DOHH2 (cell line): ENCODE results near the gene WDR7.

Source experiments
- H3F3A ChIP-seq: fragments of 200-600 bp; sonication (generic), shearing (Covaris generic); 2 replicates; pipeline ENCODE4 v1.6.0; 2016; ENCODE audit warnings: antibody characterized with exemption, mild to moderate bottlenecking; ENCODE audit not compliant: control insufficient read depth, insufficient read depth
- H3K27ac ChIP-seq: fragments of 200-600 bp; sonication (generic); 2 replicates; pipeline ENCODE4 v1.5.1; 2014; ENCODE audit warnings: low read depth, mild to moderate bottlenecking, low read length, moderate library complexity
- H3K27me3 ChIP-seq: fragments of 200-600 bp; sonication (generic); 2 replicates; pipeline ENCODE4 v1.6.1; 2014; ENCODE audit warnings: mild to moderate bottlenecking, low read length, mixed read lengths; ENCODE audit not compliant: control insufficient read depth
- H3K36me3 ChIP-seq: fragments of 200-600 bp; sonication (generic); 2 replicates; pipeline ENCODE4 v1.6.1; 2014; ENCODE audit warnings: mild to moderate bottlenecking, low read length, moderate library complexity, mixed read lengths; ENCODE audit not compliant: control insufficient read depth
- H3K4me1 ChIP-seq: fragments of 200-600 bp; sonication (generic); 2 replicates; pipeline ENCODE4 v1.6.1; 2014; ENCODE audit warnings: mild to moderate bottlenecking, low read length, mixed read lengths; ENCODE audit not compliant: control insufficient read depth
- H3K4me2 ChIP-seq: fragments of 200-600 bp; sonication (generic); 2 replicates; pipeline ENCODE4 v1.6.0; 2014; ENCODE audit warnings: mild to moderate bottlenecking, low read length, moderate library complexity
- H3K4me3 ChIP-seq: fragments of 200-600 bp; sonication (generic); 2 replicates; pipeline ENCODE4 v1.5.1; 2014; ENCODE audit warnings: mild to moderate bottlenecking, low read length, mixed read lengths
- H3K79me2 ChIP-seq: fragments of 200-600 bp; sonication (generic); 2 replicates; pipeline ENCODE4 v1.6.1; 2014; ENCODE audit warnings: mild to moderate bottlenecking, low read length, mixed read lengths; ENCODE audit not compliant: control insufficient read depth
- H3K9me2 ChIP-seq: fragments of 200-600 bp; sonication (generic); replicated peaks from 2 replicates; pipeline ENCODE4 v1.6.1; 2014; ENCODE audit warnings: mild to moderate bottlenecking, low read length, mixed read lengths; ENCODE audit not compliant: control insufficient read depth
- H3K9me3 ChIP-seq: fragments of 200-600 bp; sonication (generic); 2 replicates; pipeline ENCODE4 v1.6.1; 2014; ENCODE audit warnings: antibody characterized with exemption, low read length, mixed read lengths; ENCODE audit not compliant: control insufficient read depth, insufficient read depth
- H4K20me1 ChIP-seq: fragments of 200-600 bp; sonication (generic); 2 replicates; pipeline ENCODE4 v1.6.0; 2014; ENCODE audit warnings: low read depth, mild to moderate bottlenecking, antibody characterized with exemption, low read length, moderate library complexity; ENCODE audit not compliant: control insufficient read depth, insufficient read depth
- EZH2phosphoT487 ChIP-seq: fragments of 200-600 bp; sonication (generic); IDR thresholded peaks from 2 replicates; pipeline ENCODE4 v1.6.1; 2017; ENCODE audit warnings: borderline replicate concordance, mild to moderate bottlenecking, antibody characterized with exemption, low read length, moderate library complexity, mixed read lengths
- TF ChIP-seq, protein P1 (sequence below): fragments of 200-600 bp; sonication (generic); IDR thresholded peaks from one replicate; pipeline ENCODE4 v1.5.1; 2014; ENCODE audit warnings: antibody characterized with exemption, mild to moderate bottlenecking, low read depth, low read length; ENCODE audit not compliant: poor library complexity, severe bottlenecking

WDR7 gene

DNA sequence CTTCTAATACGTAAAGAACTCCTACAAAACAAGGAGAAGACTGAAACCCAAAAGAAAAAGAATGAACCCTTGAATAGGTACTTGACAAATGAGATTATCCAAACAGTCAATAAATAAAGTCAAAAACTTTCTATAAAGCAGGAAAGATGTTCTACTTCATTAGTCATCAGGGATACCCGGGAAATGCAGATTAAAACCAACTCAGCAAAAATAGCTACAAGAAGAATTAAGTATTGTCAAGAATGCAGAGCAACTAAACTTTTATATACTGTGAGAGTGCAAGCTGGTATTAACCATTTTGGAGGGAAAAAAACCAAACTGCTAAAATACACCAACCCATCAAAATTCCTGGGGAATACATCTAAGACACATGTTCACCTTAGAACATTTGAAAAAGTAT lies 23.2 kb upstream of the WDR7 start:
- Histone ChIP-seq H3K79me2 (peaks cover 84% of the 10 kb centered on the region), H3K9me2 (no peaks in the 10 kb centered on the region), H4K20me1 (peaks cover 12% of the 10 kb centered on the region), H3K27me3 (no peaks in the 10 kb centered on the region), H3K9me3 (no peaks in the 10 kb centered on the region), H3K4me1 (no peaks in the 10 kb centered on the region), H3K27ac (no peak overlapping the region), H3F3A (0 out of 2 replicates have a peak, but pooled peaks cover 5% of the 10 kb centered on the region), H3K4me3 (no peak overlapping the region), H3K4me2 (no peak overlapping the region), H3K36me3 (peaks cover 50% of the 10 kb centered on the region)
- TF ChIP-seq EZH2phosphoT487: no peak
- TF ChIP-seq, protein P1, sequence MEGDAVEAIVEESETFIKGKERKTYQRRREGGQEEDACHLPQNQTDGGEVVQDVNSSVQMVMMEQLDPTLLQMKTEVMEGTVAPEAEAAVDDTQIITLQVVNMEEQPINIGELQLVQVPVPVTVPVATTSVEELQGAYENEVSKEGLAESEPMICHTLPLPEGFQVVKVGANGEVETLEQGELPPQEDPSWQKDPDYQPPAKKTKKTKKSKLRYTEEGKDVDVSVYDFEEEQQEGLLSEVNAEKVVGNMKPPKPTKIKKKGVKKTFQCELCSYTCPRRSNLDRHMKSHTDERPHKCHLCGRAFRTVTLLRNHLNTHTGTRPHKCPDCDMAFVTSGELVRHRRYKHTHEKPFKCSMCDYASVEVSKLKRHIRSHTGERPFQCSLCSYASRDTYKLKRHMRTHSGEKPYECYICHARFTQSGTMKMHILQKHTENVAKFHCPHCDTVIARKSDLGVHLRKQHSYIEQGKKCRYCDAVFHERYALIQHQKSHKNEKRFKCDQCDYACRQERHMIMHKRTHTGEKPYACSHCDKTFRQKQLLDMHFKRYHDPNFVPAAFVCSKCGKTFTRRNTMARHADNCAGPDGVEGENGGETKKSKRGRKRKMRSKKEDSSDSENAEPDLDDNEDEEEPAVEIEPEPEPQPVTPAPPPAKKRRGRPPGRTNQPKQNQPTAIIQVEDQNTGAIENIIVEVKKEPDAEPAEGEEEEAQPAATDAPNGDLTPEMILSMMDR: no peak

GRCh38 chr18:56632070-56633022 lies 18.8 kb upstream of the WDR7 start:
- Histone ChIP-seq H3K79me2 (peaks cover 100% of the 10 kb centered on the region), H3K27ac (no peak overlapping the region), H4K20me1 (peaks cover 11% of the 10 kb centered on the region), H3K9me3 (no peaks in the 10 kb centered on the region), H3F3A (no peaks in the 10 kb centered on the region), H3K9me2 (no peaks in the 10 kb centered on the region), H3K27me3 (no peaks in the 10 kb centered on the region), H3K36me3 (peaks cover 48% of the 10 kb centered on the region), H3K4me2 (no peak overlapping the region), H3K4me3 (no peak overlapping the region), H3K4me1 (peaks cover 18% of the 10 kb centered on the region)
- TF ChIP-seq EZH2phosphoT487: no peak
- TF ChIP-seq, protein P1: no peak

DNA sequence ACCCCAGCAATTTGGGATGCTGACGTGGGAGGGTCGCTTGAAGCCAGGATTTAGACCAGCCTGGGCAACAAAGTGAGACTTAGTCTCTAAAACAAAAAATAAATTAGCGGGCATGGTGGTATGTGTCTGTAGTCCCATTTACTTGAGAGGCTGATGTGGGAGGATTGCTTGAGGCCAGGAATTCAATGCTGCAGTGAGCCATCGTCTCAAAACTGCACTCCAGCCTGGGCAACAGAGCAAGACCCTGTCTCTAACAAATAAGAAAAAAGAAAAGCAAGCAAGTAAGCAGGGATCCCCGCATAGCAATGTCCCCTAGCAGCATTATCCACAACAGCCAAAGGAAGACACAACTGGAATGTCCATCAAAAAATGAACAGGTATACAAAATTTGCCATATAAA lies 16.2 kb upstream of the WDR7 start:
- H3K27ac ChIP-seq: no peak overlapping the region
- peaks cover 27% of the 10 kb centered on the region for H3K4me1 ChIP-seq
- peaks cover 7% of the 10 kb centered on the region for H4K20me1 ChIP-seq
- H3K9me2 ChIP-seq: no peaks in the 10 kb centered on the region
- H3K79me2 ChIP-seq: peaks cover 87% of the 10 kb centered on the region
- peaks cover 3% of the 10 kb centered on the region; the same call in 1 of the 2 replicates for H3F3A ChIP-seq
- H3K9me3 ChIP-seq: no peaks in the 10 kb centered on the region
- no peak overlapping the region for H3K4me3 ChIP-seq
- H3K4me2 ChIP-seq: no peak overlapping the region
- peaks cover 54% of the 10 kb centered on the region for H3K36me3 ChIP-seq
- TF ChIP-seq, protein P1: no peak
- no peak for TF ChIP-seq EZH2phosphoT487
- H3K27me3 ChIP-seq: no peaks in the 10 kb centered on the region
